Upper lobe of left lung (tissue), 6 donors: Measurements from ENCODE around the gene SLC6A15. TPM values are rescaled to one million over a fixed set of nuclear protein-coding genes. Genes with fewer than 3 reads are reported as not detected.

Experiments
- ATAC-seq, 2 donors: fragments of 200-7000 bp; cut with Tn5 transposase; one replicate each; pipeline ENCODE4 v1.9.1; 2022; ENCODE audit warnings: mild to moderate bottlenecking in 2 of 2, moderate library complexity in 2 of 2; ENCODE audit not compliant: low FRiP score in 2 of 2
- DNase-seq, 2 donors: peaks; one replicate each; pipeline ENCODE4 v3.0.0-alpha.2; 2019 to 2020
- H3K27ac ChIP-seq, 4 donors: fragments of 200-600 bp; sonication (generic); one replicate each; pipeline ENCODE4 v1.5.1; 2016 to 2019
- H3K27me3 ChIP-seq, 4 donors: fragments of 200-600 bp; sonication (generic); one replicate each; pipeline ENCODE4 v1.5.1; 2017 to 2019
- H3K36me3 ChIP-seq, 4 donors: fragments of 200-600 bp; sonication (generic); one replicate each; pipeline ENCODE4 v1.5.1; 2016 to 2019
- H3K4me1 ChIP-seq, 4 donors: fragments of 200-600 bp; sonication (generic); one replicate each; pipeline ENCODE4 v1.5.1; 2018 to 2019
- H3K4me3 ChIP-seq, 4 donors: fragments of 200-600 bp; sonication (generic); one replicate each; pipeline ENCODE4 v1.5.1; 2017 to 2019; ENCODE audit warnings: mild to moderate bottlenecking in 2 of 4, moderate library complexity in 1 of 4
- H3K9me3 ChIP-seq, 4 donors: fragments of 200-600 bp; sonication (generic); one replicate each; pipeline ENCODE4 v1.5.1; 2018 to 2019
- CTCF ChIP-seq, 6 experiments: fragments of 450-650 bp in 4 of 6; fragments of 200-600 bp in 2 of 6; sonication (generic) in 2 of 6; IDR thresholded peaks; one replicate each; pipeline ENCODE4 v1.5.1; 2016 to 2019; ENCODE audit warnings: antibody characterized with exemption in 6 of 6
- EP300 ChIP-seq, 4 donors: sonication (generic); formaldehyde crosslinking; IDR thresholded peaks; one replicate each; pipeline ENCODE4 v1.5.1; 2017; ENCODE audit warnings: antibody characterized with exemption in 4 of 4, control low read depth in 2 of 4
- POLR2A ChIP-seq, 4 donors: fragments of 450-650 bp; IDR thresholded peaks; one replicate each; pipeline ENCODE4 v1.5.1; 2016 to 2017; ENCODE audit warnings: antibody characterized with exemption in 4 of 4, mild to moderate bottlenecking in 2 of 4
- POLR2AphosphoS5 ChIP-seq, 2 donors: sonication (generic); formaldehyde crosslinking; IDR thresholded peaks; one replicate each; pipeline ENCODE4 v1.5.1; 2017; ENCODE audit warnings: antibody characterized with exemption in 2 of 2
- WGBS, 2 donors: methylation state at CpG; one replicate each; pipeline ENCODE4 v1.1.5; 2017 to 2018; 5-methylcytosine and 5-hydroxymethylcytosine counted together
- total RNA-seq, 6 donors: library from RNA; depleted of rRNA in 4 of 6; stranded (reverse); fragments of >200 nt in 4 of 6; gene quantifications; one replicate each; pipeline versions ENCODE4 v1.1.0 to v1.2.1, GENCODE V29; 2016 to 2021
- donor health status: DM: no; HTN: no; CAD: no; lungs with moderate emphysema.
- donor health status: DM: no; HTN: yes; CAD: no; lungs with severe emphysema.

SLC6A15 gene
- total RNA-seq, 6 donors from 2014 or later, result 0.30 to 0.69 (median 0.44) TPM; not detected in 3

- H3K4me1 ChIP-seq, result no peaks in the 10 kb centered on the region
- no peak overlapping the region for H3K27ac ChIP-seq
- no peaks in the 10 kb centered on the region for H3K27me3 ChIP-seq
- no peak for ATAC-seq
- no peak overlapping the region for H3K4me3 ChIP-seq
- no peaks in the 10 kb centered on the region for H3K9me3 ChIP-seq
- WGBS, 2 donors, result 73 to 82% methylated on average over 3 of the region's 3 CpGs
- no peak for DNase-seq
- H3K36me3 ChIP-seq, result no peaks in the 10 kb centered on the region
- no peak for TF ChIP-seq CTCF (IDR thresholded peaks at IDR 0.05)
- no peak for TF ChIP-seq EP300 (IDR thresholded peaks at IDR 0.05)
- TF ChIP-seq POLR2A (IDR thresholded peaks at IDR 0.05), result no peak
- no peak for TF ChIP-seq POLR2AphosphoS5 (IDR thresholded peaks at IDR 0.05)
Measured at GRCh38 chr12:84816916-84817695, 95.5 kb downstream of the SLC6A15 start.

GRCh38 chr12:84814664-84815245 is 97.8 kb downstream of the SLC6A15 start:
- DNase-seq, result no peak
- no peak overlapping the region for H3K4me3 ChIP-seq
- H3K9me3 ChIP-seq, result no peaks in the 10 kb centered on the region
- ATAC-seq, result no peak
- H3K4me1 ChIP-seq, result no peaks in the 10 kb centered on the region
- H3K27me3 ChIP-seq, result no peaks in the 10 kb centered on the region
- WGBS, 2 donors, result 92 to 93% methylated on average over 4 of the region's 4 CpGs
- no peak overlapping the region for H3K27ac ChIP-seq
- no peak for TF ChIP-seq POLR2A (IDR thresholded peaks at IDR 0.05)
- no peak for TF ChIP-seq POLR2AphosphoS5 (IDR thresholded peaks at IDR 0.05)
- no peak for TF ChIP-seq EP300 (IDR thresholded peaks at IDR 0.05)
- no peak for TF ChIP-seq CTCF (IDR thresholded peaks at IDR 0.05)
- no peaks in the 10 kb centered on the region for H3K36me3 ChIP-seq

GRCh38 chr12:84813780-84814663 is 98.6 kb downstream of the SLC6A15 start:
- TF ChIP-seq CTCF (IDR thresholded peaks at IDR 0.05) (no peak), EP300 (IDR thresholded peaks at IDR 0.05) (no peak), POLR2A (IDR thresholded peaks at IDR 0.05) (no peak), POLR2AphosphoS5 (IDR thresholded peaks at IDR 0.05) (no peak)
- DNase-seq (no peak), ATAC-seq (no peak)
- no peak overlapping the region for H3K27ac ChIP-seq
- WGBS, 2 donors, result 81 to 100% methylated on average over 1 of the region's 1 CpG
- H3K27me3 ChIP-seq, result no peaks in the 10 kb centered on the region
- no peaks in the 10 kb centered on the region for H3K9me3 ChIP-seq
- no peak overlapping the region for H3K4me3 ChIP-seq
- H3K4me1 ChIP-seq, result no peaks in the 10 kb centered on the region
- no peaks in the 10 kb centered on the region for H3K36me3 ChIP-seq

GRCh38 chr12:84811291-84811690 is 101.3 kb downstream of the SLC6A15 start:
- Histone ChIP-seq H3K9me3 (no peaks in the 10 kb centered on the region), H3K27me3 (no peaks in the 10 kb centered on the region), H3K4me1 (no peaks in the 10 kb centered on the region), H3K36me3 (no peaks in the 10 kb centered on the region), H3K4me3 (no peak overlapping the region), H3K27ac (no peak overlapping the region)
- 54 to 97% methylated on average over 3 of the region's 3 CpGs for WGBS, 2 donors
- TF ChIP-seq POLR2AphosphoS5 (IDR thresholded peaks at IDR 0.05), result no peak
- no peak for TF ChIP-seq CTCF (IDR thresholded peaks at IDR 0.05)
- no peak for TF ChIP-seq POLR2A (IDR thresholded peaks at IDR 0.05)
- no peak for TF ChIP-seq EP300 (IDR thresholded peaks at IDR 0.05)
- ATAC-seq, result no peak
- no peak for DNase-seq
